Natural killer cell treated with Interleukin-12 subunit alpha and Interleukin-12 subunit beta and Interleukin-15 and Interleukin-18, amount 100 ng/mL, for 72 hours (primary cell): ENCODE measurements around the gene HDAC7. TPM values are rescaled to one million over a fixed set of nuclear protein-coding genes. Genes with fewer than 3 reads are reported as not detected.

Experiments
- ATAC-seq, 2 donors: fragments of 150-1000 bp; cut with Tn5 transposase in 1 of 2; sonication (Bioruptor Pico), chemical (Tn5 transposase) in 1 of 2; 2 replicates each; pipeline ENCODE4 v1.10.0; 2021
- DNase-seq: peaks from one replicate; pipeline ENCODE4 v3.0.0; 2022; ENCODE audit warnings: low spot score
- H3K27ac Mint-ChIP-seq, 2 donors: 1 replicate in 1 of 2; 2 replicates in 1 of 2; pipeline ENCODE4 v1.8.0; 2022; ENCODE audit warnings: mixed read lengths in 2 of 2, mild to moderate bottlenecking in 1 of 2, moderate library complexity in 1 of 2
- H3K27me3 Mint-ChIP-seq, 2 donors: 1 replicate in 1 of 2; 2 replicates in 1 of 2; pipeline ENCODE4 v1.8.0; 2022; ENCODE audit warnings: mixed read lengths in 2 of 2
- H3K36me3 Mint-ChIP-seq: one replicate; pipeline ENCODE4 v1.8.0; 2022; ENCODE audit warnings: mixed read lengths
- H3K4me1 Mint-ChIP-seq, 2 donors: 1 replicate in 1 of 2; 2 replicates in 1 of 2; pipeline ENCODE4 v1.8.0; 2022; ENCODE audit warnings: low read depth in 2 of 2, mixed read lengths in 2 of 2, mild to moderate bottlenecking in 1 of 2
- H3K4me3 Mint-ChIP-seq: one replicate; pipeline ENCODE4 v1.8.0; 2022; ENCODE audit warnings: mixed read lengths
- H3K9me3 Mint-ChIP-seq: 2 replicates; pipeline ENCODE4 v1.8.0; 2022; ENCODE audit warnings: mixed read lengths
- total RNA-seq, 2 donors: library from RNA; stranded (reverse); gene quantifications; one replicate each; pipeline ENCODE4 v1.2.3, GENCODE V29; 2022

Gene HDAC7
- total RNA-seq, 2 donors from 2014 or later = 127 to 176 TPM

GRCh38 chr12:47753021-47754001 is 66.4 kb downstream of the HDAC7 start:
- Mint-ChIP-seq H3K4me3 (no peak overlapping the region), H3K9me3 (no peaks in the 10 kb centered on the region), H3K4me1 (peaks cover 15 to 19% of the 10 kb centered on the region in 2 donors), H3K27ac (no peak overlapping the region), H3K27me3 (peaks cover 0 to 9% of the 10 kb centered on the region in 2 donors), H3K36me3 (no peaks in the 10 kb centered on the region)
- ATAC-seq (no peak), DNase-seq (no peak)

GRCh38 chr12:47752552-47752951 is 67.2 kb downstream of the HDAC7 start:
- no peak overlapping the region for H3K4me3 Mint-ChIP-seq
- DNase-seq (no peak), ATAC-seq (no peak)
- H3K27ac Mint-ChIP-seq = no peak overlapping the region
- H3K9me3 Mint-ChIP-seq = no peaks in the 10 kb centered on the region
- H3K4me1 Mint-ChIP-seq = peaks cover 15 to 16% of the 10 kb centered on the region in 2 donors
- peaks cover 0 to 9% of the 10 kb centered on the region in 2 donors for H3K27me3 Mint-ChIP-seq
- H3K36me3 Mint-ChIP-seq = no peaks in the 10 kb centered on the region

- Mint-ChIP-seq H3K36me3 (no peaks in the 10 kb centered on the region), H3K27ac (no peak overlapping the region), H3K9me3 (no peaks in the 10 kb centered on the region), H3K27me3 (peaks cover 0 to 11% of the 10 kb centered on the region in 2 donors), H3K4me1 (peaks cover 12 to 15% of the 10 kb centered on the region in 2 donors), H3K4me3 (no peak overlapping the region)
- DNase-seq = no peak
- no peak for ATAC-seq
These were observed 67.6 kb downstream of the HDAC7 start for GRCh38 chr12:47752121-47752520.

- Mint-ChIP-seq H3K36me3 (no peaks in the 10 kb centered on the region), H3K4me1 (peaks cover 11 to 15% of the 10 kb centered on the region in 2 donors), H3K27ac (no peak overlapping the region), H3K27me3 (peaks cover 0 to 12% of the 10 kb centered on the region in 2 donors), H3K4me3 (no peak overlapping the region), H3K9me3 (no peaks in the 10 kb centered on the region)
- DNase-seq (no peak), ATAC-seq (no peak)
These were observed 68.1 kb downstream of the HDAC7 start for GRCh38 chr12:47751561-47751960.

- Mint-ChIP-seq H3K4me1 (peaks cover 11 to 14% of the 10 kb centered on the region in 2 donors), H3K4me3 (no peak overlapping the region), H3K36me3 (no peaks in the 10 kb centered on the region), H3K27me3 (peaks cover 0 to 12% of the 10 kb centered on the region in 2 donors), H3K27ac (no peak overlapping the region), H3K9me3 (no peaks in the 10 kb centered on the region)
- ATAC-seq (no peak), DNase-seq (no peak)
These were observed 68.7 kb downstream of the HDAC7 start for GRCh38 chr12:47750916-47751470.

- no peak for ATAC-seq
- H3K36me3 Mint-ChIP-seq = no peaks in the 10 kb centered on the region
- no peak overlapping the region for H3K27ac Mint-ChIP-seq
- H3K4me1 Mint-ChIP-seq = peaks cover 4 to 7% of the 10 kb centered on the region in 2 donors
- H3K9me3 Mint-ChIP-seq = no peaks in the 10 kb centered on the region
- H3K27me3 Mint-ChIP-seq = peaks cover 4 to 13% of the 10 kb centered on the region in 2 donors
- no peak for DNase-seq
- H3K4me3 Mint-ChIP-seq = no peak overlapping the region
These were observed 69.4 kb downstream of the HDAC7 start for GRCh38 chr12:47750229-47750798.

- Mint-ChIP-seq H3K36me3 (no peaks in the 10 kb centered on the region), H3K4me3 (no peak overlapping the region), H3K27me3 (peaks cover 14 to 20% of the 10 kb centered on the region in 2 donors), H3K9me3 (no peaks in the 10 kb centered on the region), H3K4me1 (peaks cover 0 to 3% of the 10 kb centered on the region in 2 donors), H3K27ac (no peak overlapping the region)
- no peak for DNase-seq
- ATAC-seq = no peak
These were observed 70.8 kb downstream of the HDAC7 start for GRCh38 chr12:47748899-47749298.

- Mint-ChIP-seq H3K27me3 (peaks cover 17 to 20% of the 10 kb centered on the region in 2 donors), H3K9me3 (no peaks in the 10 kb centered on the region), H3K36me3 (no peaks in the 10 kb centered on the region), H3K4me3 (no peak overlapping the region), H3K27ac (no peak overlapping the region), H3K4me1 (peaks cover 0 to 3% of the 10 kb centered on the region in 2 donors)
- no peak for DNase-seq
- no peak for ATAC-seq
These were observed 71.2 kb downstream of the HDAC7 start for GRCh38 chr12:47748507-47748828.

- no peak for ATAC-seq
- H3K4me1 Mint-ChIP-seq = peaks cover 0 to 3% of the 10 kb centered on the region in 2 donors
These were observed 71.9 kb downstream of the HDAC7 start for GRCh38 chr12:47747596-47748506.

GRCh38 chr12:47747126-47747525 is 72.6 kb downstream of the HDAC7 start:
- Mint-ChIP-seq H3K27ac (no peak overlapping the region), H3K27me3 (peaks cover 20 to 21% of the 10 kb centered on the region in 2 donors), H3K36me3 (no peaks in the 10 kb centered on the region), H3K4me1 (peaks cover 5 to 6% of the 10 kb centered on the region in 2 donors), H3K4me3 (no peak overlapping the region), H3K9me3 (no peaks in the 10 kb centered on the region)
- ATAC-seq (no peak), DNase-seq (no peak)

More at GRCh38 chr12:47747596-47748506, 71.9 kb downstream of the HDAC7 start:
- Mint-ChIP-seq H3K9me3 (no peaks in the 10 kb centered on the region), H3K27me3 (peaks cover 20 to 21% of the 10 kb centered on the region in 2 donors), H3K4me3 (no peak overlapping the region), H3K27ac (no peak overlapping the region), H3K36me3 (no peaks in the 10 kb centered on the region)
- no peak for DNase-seq

- H3K27ac Mint-ChIP-seq = no peak overlapping the region
- DNase-seq (no peak), ATAC-seq (no peak)
- H3K27me3 Mint-ChIP-seq = peaks cover 20 to 21% of the 10 kb centered on the region in 2 donors
- H3K4me1 Mint-ChIP-seq = peaks cover 6 to 8% of the 10 kb centered on the region in 2 donors
- H3K9me3 Mint-ChIP-seq = no peaks in the 10 kb centered on the region
- no peak overlapping the region for H3K4me3 Mint-ChIP-seq
- no peaks in the 10 kb centered on the region for H3K36me3 Mint-ChIP-seq
These were observed 73.2 kb downstream of the HDAC7 start for GRCh38 chr12:47746523-47746922.

GRCh38 chr12:47746073-47746472 is 73.6 kb downstream of the HDAC7 start:
- Mint-ChIP-seq H3K36me3 (no peaks in the 10 kb centered on the region), H3K4me3 (no peak overlapping the region), H3K9me3 (no peaks in the 10 kb centered on the region), H3K27ac (no peak overlapping the region), H3K27me3 (peaks cover 21 to 23% of the 10 kb centered on the region in 2 donors), H3K4me1 (peaks cover 10 to 12% of the 10 kb centered on the region in 2 donors)
- ATAC-seq = no peak
- no peak for DNase-seq

- DNase-seq = no peak
- Mint-ChIP-seq H3K27ac (no peak overlapping the region), H3K4me3 (no peak overlapping the region), H3K27me3 (peaks cover 21 to 23% of the 10 kb centered on the region in 2 donors), H3K36me3 (no peaks in the 10 kb centered on the region), H3K9me3 (no peaks in the 10 kb centered on the region), H3K4me1 (peaks cover 11 to 14% of the 10 kb centered on the region in 2 donors)
- no peak for ATAC-seq
These were observed 74.1 kb downstream of the HDAC7 start for GRCh38 chr12:47745485-47746041.
